HG03064 (cell line): ENCODE measurements around the gene DTX3L.

Source experiments
- ATAC-seq: cut with Tn5 transposase; IDR thresholded peaks from one replicate; pipeline ENCODE4 v1.9.1; 2021; ENCODE audit warnings: low read depth; ENCODE audit not compliant: unreplicated experiment

The DTX3L gene

DNA sequence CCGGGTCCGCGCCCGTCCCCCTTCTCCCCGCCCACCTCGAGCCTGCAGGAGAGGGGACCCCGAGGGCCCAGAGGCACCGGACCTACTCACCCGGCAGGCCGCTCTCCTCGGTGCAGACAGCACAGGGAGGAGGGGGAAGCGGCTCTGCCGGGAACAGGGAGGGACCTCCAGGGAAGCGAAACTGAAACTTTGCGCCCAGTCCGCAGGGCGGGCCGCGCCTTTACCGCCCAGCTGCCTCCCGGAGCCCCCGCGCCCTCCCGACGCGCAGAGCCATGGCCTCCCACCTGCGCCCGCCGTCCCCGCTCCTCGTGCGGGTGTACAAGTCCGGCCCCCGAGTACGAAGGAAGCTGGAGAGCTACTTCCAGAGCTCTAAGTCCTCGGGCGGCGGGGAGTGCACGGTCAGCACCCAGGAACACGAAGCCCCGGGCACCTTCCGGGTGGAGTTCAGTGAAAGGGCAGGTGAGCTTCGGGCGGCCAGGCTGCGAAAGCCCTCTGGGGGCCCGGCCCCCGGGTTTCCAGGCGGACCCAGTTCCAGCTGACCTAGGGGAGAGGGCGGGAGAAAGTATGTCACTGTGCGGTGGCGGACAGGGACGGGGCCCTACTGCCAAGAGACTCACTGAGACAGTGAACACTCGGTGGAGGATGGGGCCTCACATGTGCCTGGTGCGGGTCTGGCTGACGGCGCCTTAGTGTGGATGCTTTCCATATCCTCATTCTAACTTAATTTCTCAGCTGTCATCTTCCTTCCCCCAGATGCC, at the start of gene DTX3L, which contains the start of gene PARP9:
Gene DTX3L, plus strand, starts transcription at position 184 of the 758 bp plus-strand sequence. Its CDS starts 89 bp downstream, at position 273.
Gene PARP9, minus strand, starts transcription at position 146 of the 758 bp plus-strand sequence. CDS start 4,680 bp downstream, outside the sequence.
- peak; percentile 70 for ATAC-seq

DNA sequence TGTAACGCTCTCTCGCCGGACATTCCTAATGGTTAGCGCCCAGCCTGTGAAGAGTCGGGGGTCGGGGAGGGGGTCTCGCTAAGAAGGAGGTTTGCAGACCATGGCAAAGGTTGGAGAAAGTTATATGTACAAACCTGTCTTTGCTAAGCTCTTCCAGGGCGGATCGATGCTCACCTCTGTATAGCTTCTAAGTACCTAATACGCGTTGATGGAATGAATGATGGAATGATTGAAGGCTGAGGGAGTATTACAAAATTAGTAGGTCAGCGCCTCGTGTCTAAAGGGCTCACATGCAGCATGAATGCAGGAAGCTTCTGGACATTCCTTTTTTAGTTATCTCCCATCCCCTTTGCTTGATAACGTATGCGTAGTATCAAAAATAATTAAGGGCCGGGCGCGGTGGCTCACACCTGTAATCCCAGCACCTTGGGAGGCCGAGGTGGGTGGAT, 49.1 kb upstream of the DTX3L start:
- ATAC-seq, result no peak

DNA sequence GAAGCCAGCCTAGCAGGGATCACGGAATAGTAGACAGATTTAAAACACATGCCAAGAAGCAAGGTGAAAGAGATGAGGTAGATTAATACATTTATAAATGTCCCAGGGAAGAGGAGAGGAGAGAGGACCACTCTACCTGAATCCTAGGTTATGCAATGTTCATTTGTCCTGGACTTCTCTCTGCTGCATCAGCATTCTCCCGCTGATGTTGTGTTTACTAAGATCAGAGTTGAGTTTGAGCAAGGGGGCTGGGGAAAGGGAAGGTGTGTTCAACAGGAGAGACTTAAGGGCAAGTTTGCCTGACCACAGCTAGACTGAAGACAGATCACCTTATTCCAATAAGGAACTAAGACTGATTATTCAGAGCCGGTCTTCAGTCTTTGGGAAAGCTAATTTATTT, 48.3 kb upstream of the DTX3L start:
- ATAC-seq, result no peak

DNA sequence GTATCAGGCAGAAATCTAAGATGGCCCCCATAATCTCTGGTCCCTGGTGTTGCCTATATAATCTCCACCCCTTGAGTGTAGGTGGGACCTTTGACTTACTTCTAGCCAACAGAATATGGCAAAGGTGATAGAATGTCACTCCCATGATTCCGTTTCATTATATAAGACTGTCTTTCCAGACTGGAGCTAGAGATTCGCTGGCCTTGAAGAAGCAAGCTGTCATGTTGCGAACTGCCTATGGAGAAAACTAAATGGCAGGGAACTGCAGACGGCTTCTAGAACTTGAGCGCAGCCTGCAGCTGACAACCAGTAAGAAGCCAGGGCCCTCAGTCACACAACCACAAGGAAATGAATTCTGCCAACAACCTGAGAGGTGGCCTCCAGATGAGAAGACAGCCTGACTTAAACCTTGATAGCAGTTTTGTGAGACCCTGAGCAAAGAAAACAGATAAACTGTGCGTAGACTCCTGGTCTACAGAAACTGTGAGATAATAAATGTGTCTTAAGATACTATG, 47.2 kb upstream of the DTX3L start:
- ATAC-seq, result no peak

DNA sequence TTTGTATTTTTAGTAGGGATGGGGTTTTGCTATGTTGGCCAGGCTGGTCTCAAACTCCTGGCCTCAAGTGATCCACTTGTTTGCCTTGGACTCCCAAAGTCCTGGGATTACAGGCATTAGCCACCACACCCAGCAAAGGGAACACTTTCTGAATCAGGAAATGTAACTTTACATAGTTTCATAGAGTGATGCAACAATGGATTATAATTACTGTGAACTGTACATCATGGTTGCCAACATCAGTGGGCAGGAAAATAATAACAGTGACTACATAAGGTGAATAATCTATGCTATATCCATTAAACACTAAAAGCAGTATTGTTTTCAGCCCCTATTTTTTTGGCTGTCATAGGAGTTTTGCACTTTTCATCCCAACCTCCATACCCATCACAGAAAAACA, 44.4 kb upstream of the DTX3L start:
- ATAC-seq, result no peak

DNA sequence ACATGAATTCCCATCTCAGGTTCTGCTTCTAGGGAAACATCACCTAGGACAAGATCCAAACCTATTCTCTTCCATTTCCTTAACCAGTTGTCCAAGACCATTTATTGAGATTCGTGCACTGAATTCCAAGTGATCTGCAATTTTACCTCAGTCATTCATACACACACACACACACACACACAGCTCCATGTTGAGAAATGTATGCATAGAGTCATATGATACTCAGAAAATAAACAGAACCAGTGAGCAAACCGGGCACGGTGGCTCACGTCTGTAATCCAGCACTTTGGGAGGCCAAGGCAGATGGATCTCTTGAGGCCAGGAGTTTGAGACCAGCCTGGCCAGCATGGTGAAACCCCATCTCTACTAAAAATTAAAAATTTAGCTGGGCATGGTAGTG, 43.3 kb upstream of the DTX3L start:
- ATAC-seq, result no peak

DNA sequence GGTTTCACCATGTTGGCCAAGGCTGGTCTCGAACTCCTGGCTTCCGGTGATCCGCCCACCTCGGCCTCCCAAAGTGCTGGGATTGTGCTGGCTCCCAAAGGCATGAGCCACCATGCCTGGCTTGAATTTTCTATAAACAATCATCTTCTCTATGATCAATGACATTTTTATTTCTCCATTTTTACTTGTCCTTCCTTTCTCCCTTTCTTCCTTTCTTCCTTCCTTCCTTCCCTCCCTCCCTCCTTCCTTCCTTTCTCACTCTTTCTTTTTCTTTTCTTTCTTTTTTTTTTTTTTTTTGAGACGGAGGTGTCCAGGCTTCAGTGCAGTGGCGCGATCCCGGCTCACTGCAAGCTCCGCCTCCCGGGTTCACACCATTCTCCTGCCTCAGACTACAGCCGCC, 40.8 kb upstream of the DTX3L start:
- ATAC-seq, result no peak

DNA sequence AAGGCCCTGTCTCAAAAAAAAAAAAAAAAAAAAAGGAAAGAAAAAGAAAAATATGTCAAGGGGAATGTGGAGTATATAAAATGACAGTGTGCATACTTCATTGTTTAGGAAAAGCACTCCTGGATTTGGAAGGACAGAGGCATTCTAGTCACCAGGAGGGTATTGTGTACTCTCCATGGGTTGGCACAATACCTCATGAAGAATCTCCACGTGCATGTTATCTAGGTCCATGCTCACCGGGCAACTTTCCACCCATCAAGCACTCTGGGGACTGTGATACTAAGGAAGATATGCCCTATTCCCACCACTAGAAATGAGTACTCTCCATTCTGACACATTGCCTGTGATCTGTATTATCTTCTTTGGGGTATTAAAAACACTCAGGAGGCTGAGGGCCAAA, 34.0 kb upstream of the DTX3L start:
- no peak for ATAC-seq

DNA sequence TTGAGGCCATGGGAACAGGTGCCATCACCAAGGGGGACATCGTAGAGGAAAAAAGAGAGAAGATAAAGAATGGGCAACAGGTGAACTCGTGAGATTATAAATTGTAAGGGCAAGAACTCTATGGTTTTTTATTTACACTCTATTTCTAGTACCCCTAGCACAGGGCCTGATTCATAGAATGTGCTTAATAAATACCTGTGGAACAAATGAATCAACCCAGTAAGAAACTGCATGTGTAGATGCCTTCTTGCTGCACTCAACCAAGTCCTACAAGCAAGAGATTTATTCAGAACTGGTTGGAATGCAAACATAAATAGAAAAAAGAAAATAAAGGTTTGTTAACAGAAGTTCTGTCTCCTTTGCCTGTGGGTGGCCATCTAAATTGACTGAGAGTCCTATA, 30.7 kb upstream of the DTX3L start:
- ATAC-seq, result peak; percentile 7

DNA sequence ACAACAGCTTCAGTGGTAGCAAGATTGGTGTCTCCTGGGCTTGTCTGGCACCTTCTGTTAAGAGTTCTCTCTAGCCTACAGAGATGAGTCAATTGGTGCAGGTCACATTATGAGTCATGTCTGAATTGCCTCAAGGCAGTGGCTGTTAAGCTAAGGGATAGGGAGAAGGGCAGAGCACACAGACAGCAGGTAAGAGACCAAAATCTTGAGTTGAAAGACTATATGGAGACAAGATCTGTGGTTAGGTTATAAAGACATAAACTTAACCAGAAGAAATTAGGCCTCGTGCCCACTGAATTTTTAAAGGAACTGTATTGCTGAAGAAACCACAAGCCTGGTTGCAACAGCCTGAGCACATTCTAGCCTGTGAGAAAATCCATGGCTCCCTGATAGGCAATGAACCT, 30.2 kb upstream of the DTX3L start:
- ATAC-seq, result peak; percentile 99

DNA sequence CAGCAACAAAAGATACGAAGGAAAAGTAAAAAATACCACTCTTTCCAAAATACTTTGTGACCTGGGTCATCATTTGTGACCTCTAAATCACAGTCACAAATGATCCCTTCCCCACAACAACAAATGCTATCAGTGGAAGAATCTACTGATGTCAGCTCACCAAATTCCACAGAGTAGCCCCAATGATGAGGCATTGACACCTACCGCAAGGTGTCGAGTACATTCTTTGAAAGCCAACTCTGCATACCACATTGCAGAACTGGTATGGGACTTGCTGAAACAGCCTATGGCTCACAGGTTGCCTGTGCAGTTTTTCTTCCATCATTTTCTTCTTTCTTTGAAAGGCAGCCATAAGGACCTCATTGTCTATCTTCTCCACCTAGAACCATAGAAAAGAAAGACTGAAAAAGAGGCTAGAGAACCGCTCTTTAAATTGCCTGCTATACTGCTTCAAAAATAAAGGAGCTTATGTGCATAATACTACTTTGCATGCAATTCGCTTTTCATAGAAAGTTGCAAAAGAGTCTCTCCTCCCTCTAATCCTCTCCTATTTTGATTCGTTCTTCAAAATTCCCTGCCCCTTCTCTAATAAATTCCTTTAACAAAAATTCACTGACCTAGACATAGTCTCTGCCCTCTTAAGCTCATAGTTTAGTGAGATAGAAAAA, 28.0 kb upstream of the DTX3L start:
- no peak for ATAC-seq

DNA sequence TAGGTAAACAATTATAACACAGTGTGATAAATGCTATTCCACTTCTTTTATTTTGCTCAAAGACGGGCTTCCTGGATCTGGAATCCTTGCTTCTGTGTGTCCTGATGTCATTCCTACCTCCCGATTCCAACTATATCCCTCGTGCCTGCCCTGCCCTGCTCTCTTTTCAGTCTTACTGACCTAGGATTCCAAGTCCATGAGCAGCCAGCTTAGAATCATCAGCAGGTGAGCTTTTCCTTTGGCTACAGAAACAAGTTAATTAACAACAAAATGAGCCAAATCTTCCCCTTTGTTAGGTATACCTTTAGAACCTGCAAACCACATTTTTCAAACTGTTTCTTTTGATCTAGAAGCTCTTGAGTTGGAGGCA, 27.5 kb upstream of the DTX3L start:
- no peak for ATAC-seq

DNA sequence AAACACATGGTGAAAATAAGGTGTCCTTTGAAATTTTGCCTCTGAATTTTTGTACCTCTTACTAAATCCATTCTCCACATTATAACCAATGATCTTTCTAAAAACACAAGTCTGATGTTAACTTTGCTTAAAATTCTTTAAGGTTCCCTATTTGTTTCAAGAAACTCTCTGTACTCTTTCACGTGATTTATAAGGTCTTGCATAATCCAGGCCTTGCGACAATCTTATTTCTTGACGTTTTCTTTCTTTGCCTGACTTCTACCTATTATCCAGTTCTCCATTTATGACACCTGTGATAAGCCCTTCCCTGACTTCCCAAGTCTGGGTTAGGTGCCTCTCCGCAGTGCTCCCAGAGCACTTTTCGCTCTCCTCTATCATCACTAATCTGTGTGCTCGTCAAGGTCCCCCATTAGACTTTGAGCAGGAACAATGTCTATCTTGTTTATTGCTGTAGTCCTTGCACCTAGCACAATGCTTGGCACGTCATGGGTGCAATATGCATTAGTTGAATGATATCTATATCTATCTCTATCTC, 25.1 kb upstream of the DTX3L start:
- no peak for ATAC-seq

DNA sequence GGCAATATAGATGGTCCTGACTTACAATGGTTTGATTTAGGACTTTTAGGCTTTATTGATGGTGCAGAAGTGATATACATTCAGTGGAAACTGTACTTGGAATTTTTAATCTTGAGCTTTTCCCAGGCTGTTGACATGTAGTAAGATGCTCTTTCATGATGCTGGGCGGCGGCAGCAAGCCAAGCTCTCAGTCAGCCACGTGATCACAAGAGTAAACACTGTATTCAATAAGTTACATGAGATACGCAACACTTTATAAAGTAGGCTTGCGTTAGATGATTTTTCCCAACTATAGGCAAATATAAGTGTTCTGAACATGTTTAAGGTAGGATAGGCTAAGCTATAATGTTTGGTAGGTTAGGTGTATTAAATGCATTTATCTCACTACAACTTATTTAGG, 18.0 kb upstream of the DTX3L start:
- no peak for ATAC-seq

DNA sequence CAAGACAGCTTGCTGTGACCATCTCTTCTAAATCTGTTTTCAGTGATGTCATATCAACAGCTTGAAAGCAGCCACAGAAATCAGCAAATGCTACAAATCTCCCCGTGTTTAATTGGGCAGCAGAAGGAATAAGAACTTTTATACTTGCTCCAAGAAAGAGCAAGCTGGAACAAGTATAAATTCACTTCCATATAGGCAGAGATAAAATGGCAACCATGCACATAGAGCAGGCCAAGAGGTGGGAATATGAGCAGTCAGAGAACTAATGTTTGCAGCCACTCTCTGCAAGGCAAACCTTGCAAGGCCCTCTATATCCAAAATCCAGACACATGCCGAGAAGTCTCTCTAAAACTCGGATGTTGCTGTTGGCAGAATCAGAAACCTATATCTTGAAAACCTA, 16.1 kb upstream of the DTX3L start:
- ATAC-seq, result no peak

DNA sequence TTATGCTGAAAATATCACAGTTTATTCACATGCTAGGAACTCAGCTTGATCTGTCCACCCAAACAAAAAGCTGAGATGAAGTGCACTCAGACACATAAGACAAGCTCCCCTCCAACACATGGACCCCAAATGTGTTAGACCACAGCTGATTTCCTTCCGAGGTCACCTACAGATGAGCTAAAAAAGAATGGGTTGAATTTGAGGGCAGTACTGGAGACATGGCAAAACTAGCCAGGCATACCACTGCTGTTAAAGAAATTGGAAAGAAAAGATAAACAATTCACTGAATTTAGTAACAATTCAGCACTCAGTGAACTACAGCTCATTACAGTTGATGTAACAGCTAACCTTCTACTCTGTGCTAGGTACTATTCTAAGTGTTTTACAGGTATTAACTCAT, 15.5 kb upstream of the DTX3L start:
- no peak for ATAC-seq

DNA sequence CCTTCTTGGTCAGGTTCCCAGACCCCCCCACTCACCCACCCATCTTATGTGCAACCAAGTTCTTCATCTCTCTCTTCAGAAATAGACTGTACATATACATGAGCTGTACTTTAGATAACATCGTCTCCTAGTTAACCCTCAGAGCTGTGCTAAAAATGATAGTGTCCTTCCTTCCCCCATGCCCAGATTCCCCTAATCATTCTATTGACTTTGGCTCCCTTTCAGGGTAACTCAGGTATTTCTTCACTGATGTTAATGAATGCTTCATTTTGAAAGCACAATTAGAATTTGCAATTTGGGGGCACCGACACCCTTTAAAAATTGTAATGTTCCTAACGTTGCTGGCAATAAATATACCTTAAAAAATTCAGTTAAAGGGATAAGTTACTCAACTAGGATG, 11.0 kb upstream of the DTX3L start:
- no peak for ATAC-seq

DNA sequence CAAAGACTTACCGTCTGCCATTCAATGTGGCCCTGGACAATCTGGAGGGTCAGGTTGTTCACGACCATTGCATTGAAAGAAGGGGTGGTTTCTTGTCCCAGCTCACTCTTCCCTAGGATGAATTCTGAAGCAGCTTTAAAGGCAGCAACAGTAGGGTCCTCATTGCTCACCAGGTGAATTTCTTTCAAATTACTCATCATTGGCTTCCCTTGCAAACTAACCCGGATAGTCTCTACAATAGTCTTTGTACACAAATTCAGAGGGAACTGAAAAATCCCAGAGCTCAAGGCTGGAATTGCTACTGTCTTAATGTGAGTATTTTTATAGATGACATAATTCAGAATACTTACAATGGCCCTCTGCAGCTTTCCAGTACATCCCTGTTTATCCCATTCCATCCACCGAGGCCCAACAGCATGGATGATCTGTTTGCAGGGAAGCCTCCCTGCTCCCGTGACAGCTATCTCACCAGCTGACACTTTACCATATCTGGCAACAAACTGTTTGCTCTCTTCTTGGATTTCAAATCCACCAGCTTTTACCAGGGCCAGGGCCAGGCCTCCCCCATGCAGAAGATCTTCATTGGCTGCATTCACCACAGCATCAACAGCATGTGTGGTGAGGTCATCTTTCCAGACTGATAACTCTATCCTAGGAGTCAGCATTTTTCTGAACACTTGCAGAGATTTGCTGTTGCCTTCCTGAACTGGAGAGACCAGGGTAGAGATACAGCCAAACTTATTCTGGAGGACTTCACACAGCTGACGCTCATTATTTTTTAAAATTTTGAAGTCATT, 8.7 kb upstream of the DTX3L start:
- no peak for ATAC-seq

DNA sequence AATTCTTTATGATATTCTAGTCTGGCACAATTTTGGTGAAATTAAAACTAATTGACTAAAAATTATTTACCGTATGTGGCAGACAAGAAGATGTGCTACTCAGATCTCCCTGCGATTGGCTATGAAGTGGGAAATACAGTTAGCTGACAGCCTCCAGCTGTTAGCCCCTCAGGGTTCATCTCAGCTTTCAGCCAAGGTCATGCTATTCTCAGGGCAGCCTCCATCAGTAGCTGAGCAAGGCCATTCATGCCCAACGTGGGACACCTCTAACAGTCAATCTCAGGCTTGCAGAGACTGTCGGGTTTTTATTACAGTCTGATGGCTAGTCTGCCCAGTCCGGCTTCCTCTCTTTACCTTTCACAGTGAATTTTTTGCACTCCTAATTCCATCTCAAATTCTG, 6.8 kb upstream of the DTX3L start:
- ATAC-seq, result no peak

DNA sequence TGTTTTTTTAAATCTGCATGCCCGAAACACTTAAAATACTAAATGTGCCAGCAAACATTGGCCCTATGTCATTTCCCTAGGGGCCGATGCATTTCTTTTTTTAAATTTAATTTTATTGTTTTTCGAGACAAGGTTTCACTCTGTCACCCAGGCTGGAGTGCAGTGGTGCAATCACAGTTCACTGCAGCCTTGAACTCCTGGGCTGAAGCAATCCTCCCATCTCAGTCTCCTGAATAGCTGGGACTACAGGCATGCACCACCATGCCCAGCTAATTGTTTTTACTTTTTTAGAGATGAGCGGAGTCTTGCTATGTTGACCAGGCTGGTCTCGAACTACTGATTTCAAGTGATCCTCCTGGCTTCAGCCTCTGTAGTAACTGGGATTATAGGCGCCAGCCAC, 5.5 kb upstream of the DTX3L start:
- no peak for ATAC-seq

DNA sequence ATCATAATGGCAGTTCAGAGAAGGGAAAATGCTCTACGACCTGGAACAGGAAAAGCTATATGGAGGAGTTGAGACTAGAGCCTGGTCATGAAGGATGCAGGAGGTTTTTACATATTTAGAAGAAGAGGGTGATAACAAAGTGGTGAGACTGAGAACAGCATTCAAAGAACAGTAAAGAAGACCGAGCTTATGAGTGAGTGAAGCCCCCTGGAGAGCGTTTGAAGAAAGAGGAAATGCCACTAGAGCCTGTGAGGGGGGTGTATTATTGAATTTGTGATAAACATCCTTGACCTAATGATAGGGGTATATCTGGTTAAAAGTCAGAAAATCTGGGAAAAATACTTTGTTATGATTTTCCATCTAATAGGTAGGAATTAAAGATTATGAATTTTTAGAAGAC, 4.2 kb upstream of the DTX3L start:
- no peak for ATAC-seq
